ENCODE results near the gene HNRNPA2B1. TPM values are rescaled to one million over a fixed set of nuclear protein-coding genes. Genes with fewer than 3 reads are reported as not detected.
"Not testable (repeated sequence)": the region's sequence is repeated elsewhere in the genome, so short reads cannot be mapped to it uniquely, and the experiment has no call there.

Gene HNRNPA2B1
- total RNA-seq, 2 donors from 2014 or later = 269 to 275 TPM

DNA sequence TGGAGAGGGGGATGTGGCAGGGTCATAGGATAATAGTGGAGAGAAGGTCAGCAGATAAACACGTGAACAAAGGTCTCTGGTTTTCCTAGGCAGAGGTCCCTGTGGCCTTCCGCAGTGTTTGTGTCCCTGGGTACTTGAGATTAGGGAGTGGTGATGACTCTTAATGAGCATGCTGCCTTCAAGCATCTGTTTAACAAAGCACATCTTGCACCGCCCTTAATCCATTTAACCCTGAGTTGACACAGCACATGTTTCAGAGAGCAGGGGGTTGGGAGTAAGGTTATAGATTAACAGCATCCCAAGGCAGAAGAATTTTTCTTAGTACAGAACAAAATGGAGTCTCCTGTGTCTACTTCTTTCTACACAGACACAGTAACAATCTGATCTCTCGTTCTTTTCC lies 24.6 kb downstream of the HNRNPA2B1 start:
- DNase-seq (ENCODE audit: low spot score); intact Hi-C loops (cut with DNase I): not testable (repeated sequence)

DNA sequence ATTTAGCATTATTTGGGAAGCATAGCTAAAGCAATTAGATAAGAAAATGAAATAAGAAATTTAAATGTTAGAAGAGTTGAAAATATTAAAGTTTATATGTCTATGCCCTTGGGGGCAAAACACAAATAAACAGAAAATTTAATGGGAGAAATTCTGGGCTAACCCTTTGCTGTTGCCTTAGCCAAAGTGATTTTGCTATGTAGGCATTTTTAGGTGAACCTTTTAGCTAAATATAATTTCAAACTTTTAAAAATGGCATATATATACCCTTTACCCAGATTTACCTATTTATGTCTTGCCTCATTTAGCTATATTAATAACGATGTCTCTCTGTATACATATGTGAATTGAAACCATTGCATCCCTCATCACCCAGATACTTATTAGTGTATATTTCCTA lies 28.5 kb downstream of the HNRNPA2B1 start:
- DNase-seq (ENCODE audit: low spot score) = no peak
- intact Hi-C loops (cut with DNase I) = no loop called here

DNA sequence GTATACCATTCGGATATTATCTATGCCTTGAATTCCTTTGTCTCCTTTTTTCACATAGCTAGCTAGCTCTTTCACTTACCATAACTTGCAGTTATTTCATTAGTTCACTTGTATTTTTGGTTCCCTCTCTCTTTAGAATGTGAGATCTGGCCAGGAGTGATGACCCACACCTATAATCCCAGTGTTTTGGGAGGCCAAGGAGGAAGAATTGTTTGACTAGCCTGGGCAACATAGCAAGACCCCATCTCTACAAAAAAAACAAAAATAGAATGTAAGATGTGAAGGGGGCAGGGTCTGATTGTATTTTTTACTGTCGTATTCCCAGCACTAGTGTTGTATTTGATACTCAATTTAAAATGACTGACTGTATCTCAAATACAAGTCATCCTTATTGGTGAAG lies 28.9 kb downstream of the HNRNPA2B1 start:
- no peak for DNase-seq (ENCODE audit: low spot score)
- intact Hi-C loops (cut with DNase I) = no loop called here

DNA sequence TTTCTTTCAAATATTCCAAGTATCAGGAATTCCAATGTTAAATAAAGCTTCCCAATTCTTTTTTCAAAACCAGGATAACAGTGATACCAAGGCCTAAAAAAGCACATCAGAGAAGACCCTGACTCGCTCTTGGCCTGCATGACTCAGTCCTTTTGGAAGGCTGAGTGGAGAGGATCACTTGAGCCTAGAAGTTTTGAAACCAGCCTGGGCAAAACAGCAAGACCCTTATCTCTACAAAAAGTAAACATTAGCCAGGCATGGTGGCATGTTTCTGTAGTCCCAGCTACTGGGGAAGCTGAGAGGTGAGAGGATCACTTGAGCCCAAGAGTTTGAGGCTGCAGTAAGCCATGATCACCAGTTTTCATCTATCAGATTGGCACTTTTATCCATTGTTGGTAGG lies 29.9 kb downstream of the HNRNPA2B1 start:
- intact Hi-C loops (cut with DNase I) = no loop called here
- no peak for DNase-seq (ENCODE audit: low spot score)

DNA sequence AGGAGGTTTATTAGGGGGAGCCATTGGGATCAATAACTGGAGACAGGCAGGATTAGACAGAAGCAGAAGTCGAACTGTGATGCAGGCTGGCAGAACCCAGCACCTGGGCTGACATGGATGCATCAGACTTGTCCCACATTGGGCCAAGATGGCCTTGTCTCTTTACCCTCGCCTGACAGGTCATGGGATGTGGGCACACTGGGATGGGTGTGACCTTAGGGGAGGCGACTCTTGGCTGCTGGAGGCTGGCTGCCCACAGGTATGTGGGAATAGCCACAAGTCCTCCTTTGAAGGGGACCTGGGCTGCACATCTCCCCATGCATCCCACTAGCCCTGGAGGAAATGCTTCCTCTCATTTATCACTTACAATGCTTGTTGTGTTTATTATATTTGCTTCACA lies 31.3 kb downstream of the HNRNPA2B1 start:
- intact Hi-C loops (cut with DNase I) = no loop called here
- DNase-seq (ENCODE audit: low spot score) = no peak

DNA sequence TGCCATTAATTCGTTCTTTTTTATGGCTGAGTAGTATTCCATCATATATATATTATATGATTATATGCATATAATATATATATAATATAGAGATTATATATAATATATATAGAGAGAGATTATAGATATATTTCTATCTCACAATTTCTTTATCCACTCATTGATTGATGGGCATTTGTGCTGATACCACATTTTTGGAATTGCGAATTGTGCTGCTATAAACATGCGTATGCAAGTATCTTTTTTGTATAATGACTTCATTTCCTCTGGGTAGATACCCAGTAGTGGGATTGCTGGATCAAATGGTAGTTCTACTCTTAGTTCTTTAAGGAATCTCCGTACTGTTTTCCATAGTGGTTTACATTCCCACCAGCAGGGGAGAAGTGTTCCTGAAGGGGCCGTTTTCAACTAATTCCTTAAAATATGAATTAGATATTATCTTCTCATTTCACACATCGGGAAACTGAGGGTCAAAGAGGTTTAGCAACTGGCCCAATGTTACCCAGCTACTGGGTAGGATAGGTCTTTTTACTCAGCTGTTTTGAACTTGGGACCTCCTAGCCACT lies 32.0 kb downstream of the HNRNPA2B1 start:
- intact Hi-C loops (cut with DNase I) = no loop called here
- DNase-seq (ENCODE audit: low spot score) = no peak

DNA sequence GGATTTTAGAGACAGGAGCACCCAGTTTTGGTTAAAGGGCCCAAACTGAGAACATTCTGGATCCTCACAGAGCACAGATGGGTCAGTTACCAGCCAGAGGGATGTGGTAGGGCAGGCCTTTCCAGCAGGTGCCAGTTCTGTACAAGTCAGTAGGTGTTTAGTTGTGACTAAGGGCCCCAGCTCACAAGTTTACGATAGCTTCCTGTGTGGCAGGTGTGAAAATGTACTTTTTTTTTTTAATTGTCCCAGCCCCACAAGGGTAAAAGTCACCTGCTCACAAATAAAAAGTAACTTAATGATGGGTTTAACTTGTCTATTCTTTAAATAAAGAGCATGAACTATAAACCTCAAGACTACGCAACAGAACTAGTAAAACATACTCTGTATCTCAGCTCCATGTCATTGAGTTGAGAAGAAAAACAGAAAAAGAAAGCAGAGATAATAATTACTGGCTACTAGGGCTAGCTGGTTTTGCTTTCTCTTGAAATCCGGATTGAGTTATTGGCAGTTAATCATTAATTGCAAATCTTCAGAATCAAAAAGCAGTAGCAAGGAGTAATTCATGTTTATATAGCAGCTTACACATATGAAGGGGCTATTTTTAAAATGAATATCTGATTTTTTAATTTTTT lies 33.1 kb downstream of the HNRNPA2B1 start:
- DNase-seq (ENCODE audit: low spot score) = no peak
- intact Hi-C loops (cut with DNase I) = no loop called here

DNA sequence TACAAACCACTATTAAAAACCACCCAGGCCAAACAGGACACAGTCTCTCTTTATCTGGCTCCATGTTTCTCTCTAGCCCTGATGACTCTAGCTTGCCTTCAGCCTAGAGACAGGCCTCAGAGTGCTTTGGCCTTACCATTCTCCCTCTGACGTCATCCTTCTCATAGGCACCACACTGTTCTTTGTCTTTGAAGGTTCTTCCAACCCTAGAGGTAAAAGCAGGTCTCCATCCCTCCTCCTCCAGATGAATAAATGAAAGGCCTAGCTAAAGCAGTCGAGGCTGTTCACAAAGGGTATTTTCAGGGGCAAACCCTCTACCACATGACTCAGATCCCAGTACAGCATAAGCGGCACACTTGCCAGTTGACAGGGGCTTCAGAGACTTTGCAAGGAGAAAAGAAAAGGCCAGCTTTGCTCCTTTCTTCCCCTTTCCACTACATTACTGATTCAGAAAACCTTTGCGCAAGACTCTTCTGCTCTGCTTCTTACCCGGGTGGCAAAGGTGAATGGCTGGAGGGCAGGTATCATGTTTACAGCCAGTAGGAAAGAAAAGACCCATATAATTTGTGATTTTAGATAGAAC lies 33.8 kb downstream of the HNRNPA2B1 start:
- intact Hi-C loops (cut with DNase I) = no loop called here
- DNase-seq (ENCODE audit: low spot score) = no peak

DNA sequence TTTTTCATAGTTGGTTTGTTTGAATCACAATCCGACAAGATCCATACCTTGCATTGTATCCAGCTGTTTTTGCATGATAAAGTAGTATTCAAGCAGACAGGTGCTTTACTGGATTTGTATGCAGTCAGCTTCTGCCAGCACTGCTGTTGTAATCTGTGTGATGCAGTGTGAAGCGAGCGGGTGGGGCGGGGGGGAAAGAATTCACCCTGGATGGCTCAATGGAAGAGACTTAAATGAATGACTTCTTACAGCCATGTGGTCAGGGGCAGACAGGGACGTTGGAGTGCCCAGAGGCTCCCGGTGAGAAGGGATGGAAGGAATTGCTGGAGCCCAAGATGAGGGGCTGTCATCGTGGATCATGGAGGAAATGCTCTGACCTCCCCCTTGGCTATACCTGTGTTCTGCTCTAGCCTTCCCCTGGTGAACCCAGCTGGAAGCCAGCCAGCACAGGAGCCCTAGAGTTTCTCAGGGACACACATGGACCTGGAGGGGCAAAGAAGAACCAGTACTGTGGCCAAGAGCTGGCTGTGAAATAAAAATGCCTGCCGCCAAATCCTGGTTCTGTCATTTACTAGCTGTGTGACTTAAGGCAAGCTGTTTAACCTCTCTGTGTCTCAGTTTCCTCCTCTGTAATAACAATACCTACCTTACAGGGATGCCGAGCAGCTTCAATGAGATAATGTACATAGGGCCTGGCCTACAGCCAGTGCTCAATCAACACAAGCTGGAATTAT lies 34.4 kb downstream of the HNRNPA2B1 start:
- no peak for DNase-seq (ENCODE audit: low spot score)
- intact Hi-C loops (cut with DNase I) = no loop called here

DNA sequence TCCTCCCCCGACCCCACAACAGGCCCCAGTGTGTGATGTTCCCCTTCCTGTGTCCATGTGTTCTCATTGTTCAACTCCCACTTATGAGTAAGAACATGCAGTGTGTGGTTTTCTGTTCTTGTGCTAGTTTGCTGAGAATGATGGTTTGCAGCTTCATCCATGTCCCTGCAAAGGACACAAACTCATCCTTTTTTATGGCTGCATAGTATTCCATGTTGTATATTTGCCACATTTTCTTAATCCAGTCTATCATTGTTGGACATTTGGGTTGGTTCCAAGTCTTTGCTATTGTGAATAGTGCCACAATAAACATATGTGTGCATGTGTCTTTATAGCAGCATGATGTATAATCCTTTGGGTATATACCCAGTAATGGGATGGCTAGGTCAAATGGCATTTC lies 36.7 kb downstream of the HNRNPA2B1 start:
- DNase-seq (ENCODE audit: low spot score) = not testable (repeated sequence)

DNA sequence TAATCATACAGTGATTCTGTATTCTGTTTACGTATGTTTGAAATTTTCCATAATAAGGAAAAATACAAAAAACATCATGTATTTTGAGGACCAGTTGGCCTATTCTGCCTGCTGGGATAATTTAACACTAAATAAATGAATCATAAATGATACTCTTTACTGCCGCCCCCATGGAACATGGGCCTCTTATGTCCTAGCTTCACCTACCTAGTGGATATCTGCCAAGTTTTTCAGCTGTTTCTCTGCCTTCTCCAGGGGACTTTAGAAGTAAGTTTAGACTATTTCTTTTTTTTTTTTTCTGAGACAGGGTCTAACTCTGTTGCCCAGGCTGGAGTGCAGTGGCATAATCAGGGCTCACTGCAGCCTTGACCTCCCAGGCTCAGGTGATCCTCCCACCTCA lies 38.1 kb downstream of the HNRNPA2B1 start:
- intact Hi-C loops (cut with DNase I) = no loop called here

More for the DNA sequence above, 36.7 kb downstream of the HNRNPA2B1 start:
- intact Hi-C loops (cut with DNase I) = not testable (repeated sequence)

DNA sequence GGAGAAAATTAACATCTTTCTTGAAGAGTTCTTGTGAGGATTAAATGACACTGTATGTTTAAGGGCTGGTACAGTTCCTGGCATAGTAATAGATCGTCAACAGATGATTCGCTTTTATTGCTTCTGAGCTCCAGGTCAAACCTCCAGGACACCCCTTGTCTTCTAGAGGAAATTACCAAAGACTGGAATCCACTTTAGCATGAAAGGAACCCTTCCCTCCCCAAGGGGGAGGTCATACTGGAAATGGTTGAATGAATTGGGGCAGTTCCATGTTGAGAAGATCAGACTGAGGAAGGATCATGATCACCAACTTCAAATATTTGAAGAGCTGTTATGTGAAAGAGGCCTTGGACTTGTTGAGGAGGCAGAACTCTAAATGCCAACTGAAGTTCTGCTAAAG lies 39.6 kb downstream of the HNRNPA2B1 start:
- intact Hi-C loops (cut with DNase I) = no loop called here
- DNase-seq (ENCODE audit: low spot score) = no peak

More for the DNA sequence above, 38.1 kb downstream of the HNRNPA2B1 start:
- DNase-seq (ENCODE audit: low spot score) = no peak

DNA sequence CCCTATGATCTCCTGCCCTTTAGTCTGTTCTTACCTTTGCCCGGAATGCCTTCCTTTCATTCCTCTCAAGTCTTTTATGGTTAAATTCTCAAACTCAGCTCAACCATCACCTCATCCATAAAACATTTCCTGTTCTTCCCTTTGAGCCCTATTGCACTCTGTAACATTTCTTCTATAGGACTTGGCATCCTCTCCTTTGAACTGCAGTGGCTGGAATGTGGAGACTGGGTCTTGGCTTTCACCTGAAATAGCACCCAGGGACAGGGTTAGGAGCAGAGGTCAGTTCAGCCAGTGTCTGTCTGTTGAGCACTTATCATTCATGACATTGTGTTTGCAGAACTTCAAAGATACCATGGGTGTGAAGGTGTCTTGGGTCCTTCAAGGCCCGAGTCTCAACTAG lies 41.3 kb downstream of the HNRNPA2B1 start:
- DNase-seq (ENCODE audit: low spot score) = no peak
- intact Hi-C loops (cut with DNase I) = no loop called here

DNA sequence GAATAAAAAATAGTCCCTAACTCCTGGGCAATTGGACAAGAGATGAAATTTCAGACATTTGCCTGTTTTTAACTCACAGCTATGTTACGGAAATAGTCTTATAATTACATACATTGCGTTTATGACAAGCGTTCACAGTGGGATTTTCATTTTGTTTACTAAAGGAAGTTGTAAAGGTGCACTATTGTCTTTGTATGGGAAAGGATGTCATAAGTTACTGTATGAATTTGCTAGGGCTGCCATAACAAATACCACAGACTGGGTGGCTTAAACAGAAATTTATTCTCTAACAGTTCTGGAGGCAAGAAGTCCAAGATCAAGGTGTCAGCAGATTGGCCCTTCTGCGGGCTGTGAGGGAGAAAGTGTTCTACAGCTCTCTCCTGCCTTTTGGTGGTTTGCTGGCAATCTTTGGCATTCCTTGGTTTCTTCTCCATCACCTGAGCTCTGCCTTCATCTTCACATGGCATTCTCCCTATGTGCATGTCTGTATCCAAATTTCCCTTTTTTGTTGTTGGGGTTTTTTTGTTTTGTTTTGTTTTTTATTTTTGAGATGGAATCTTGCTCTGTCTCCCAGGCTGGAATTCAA lies 42.9 kb downstream of the HNRNPA2B1 start:
- DNase-seq (ENCODE audit: low spot score) = no peak
- intact Hi-C loops (cut with DNase I) = no loop called here

DNA sequence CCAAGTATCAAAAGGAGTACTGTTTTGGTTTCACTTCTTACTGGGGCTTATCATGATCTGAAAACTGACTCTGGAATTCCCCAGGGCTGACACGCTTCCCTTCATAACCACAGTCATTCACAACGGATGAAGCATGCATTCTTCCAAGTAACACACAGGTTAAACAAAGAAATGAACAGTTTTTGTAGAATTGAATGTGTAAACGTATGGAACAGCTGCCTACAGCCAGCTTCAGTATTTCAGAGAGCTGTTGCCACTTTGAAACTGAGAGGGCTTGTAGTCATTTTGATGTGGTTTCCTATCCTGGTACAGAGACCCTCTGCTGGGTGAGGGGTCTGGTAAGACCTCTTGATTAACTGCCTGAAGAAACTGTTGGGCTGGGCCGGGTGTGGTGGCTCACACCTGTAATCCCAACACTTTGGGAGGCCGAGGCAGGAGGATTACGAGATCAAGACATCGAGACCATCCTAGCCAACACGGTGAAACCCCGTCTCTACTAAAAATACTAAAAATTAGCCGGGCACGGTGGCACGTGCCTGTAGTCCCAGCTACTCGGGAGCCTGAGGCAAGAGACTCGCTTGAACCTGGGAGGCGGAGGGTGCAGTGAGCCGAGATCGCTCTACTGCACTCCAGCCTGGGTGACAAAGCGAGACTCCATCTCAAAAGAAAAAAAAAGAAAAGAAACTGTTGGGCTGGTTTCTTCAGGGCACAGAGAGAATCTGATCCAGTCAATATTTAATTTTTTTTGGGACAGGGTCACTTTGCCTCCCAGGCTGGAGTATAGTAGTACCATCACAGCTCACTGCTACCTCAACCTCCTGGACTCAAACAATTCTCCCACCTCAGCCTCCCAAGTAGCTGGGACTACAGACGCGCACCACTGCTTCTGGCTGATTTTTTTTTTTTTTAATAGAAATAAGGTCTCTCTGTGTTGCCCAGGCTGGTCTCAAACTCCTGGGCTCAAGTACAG lies 43.8 kb downstream of the HNRNPA2B1 start:
- DNase-seq (ENCODE audit: low spot score) = no peak
- intact Hi-C loops (cut with DNase I) = no loop called here

DNA sequence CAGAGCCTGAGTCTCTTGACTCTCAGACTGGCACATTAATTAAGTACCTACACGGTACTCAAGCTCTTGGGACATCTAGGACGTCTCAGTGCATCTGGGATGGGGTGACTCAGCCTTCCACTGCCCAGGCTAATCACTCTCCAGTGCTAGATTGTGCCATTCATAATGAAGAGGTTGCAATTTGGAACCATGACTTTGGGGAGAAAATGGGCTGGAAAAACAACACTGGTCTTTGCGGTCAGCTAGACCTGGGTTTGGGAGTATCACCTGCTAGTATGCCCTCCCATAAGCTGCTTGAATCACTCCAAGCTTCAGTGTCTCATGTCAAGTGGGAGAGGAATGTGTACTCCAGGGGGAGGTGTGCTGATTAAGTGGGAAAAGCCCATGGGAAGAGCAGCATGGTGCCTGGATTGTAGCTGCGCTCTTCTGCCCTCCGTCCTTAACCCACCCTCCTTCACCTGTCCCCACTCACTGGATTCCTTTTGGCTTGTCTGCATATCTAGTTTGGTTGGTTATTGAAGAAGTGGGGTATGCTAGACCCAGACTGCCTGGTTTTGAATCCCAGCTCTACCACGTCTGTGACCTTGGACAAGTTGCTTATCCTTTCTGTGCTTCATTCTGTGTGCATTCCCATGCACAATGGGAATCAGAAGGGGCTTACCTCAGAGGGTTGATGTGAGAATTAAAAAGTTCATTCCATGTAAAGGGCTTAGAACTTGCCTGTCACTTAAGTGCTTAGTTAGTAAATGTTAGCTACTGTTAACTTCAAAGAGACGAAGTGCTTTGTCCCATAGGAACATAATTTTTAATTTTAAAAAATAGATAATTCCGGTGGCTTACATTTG lies 44.8 kb downstream of the HNRNPA2B1 start:
- intact Hi-C loops (cut with DNase I) = no loop called here
- DNase-seq (ENCODE audit: low spot score) = no peak

DNA sequence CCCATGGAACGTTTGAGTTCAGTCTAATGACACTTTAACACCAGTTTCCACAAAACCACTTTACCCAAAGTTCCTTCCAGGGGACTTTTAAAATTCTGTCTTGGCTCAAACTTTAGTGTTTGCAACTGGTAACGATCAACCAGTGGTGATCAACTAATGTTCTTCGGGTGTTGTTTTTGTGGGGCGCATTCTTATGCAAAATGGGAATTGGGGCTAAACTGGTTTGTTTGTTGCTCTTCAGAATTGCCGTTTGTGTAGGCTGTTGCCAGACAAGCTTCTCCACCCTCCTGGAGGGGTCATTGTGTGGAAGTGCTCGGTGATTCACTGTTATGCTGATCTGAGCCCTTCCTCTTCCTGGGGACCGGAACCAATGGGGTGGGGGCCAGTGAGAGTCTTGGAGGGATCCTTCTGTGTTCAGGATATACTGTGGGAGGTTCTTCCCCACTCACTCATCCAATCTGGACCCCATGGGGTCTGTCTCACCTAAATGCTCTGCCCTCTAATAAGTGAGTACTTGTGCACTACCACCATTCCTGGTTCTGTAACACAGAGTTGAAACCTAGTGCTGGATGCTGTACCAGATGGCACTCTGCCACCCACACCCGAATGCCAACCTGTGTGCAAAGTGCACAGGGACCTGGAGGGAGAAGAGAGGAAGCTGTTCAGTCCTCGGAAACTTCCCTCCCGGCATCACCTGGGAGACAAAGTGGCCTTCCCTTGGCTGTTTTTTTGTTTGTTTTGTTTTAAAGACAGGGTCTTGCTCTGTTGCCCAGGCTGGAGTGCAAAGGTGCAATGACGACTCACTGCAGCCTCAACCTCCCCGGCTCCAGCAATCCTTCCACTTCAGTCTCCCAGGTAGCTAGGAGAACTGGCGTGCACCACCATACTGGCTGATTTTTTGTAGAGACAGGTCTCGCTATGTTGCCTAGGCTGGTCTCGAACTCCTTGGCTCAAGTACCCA lies 46.4 kb downstream of the HNRNPA2B1 start:
- intact Hi-C loops (cut with DNase I) = no loop called here
- DNase-seq (ENCODE audit: low spot score) = no peak

Measured in posterior vena cava (tissue), 2 donors.